GM13976 (cell line): ENCODE data around the gene NUBP2.

Source experiments
- DNase-seq: peaks from one replicate; pipeline ENCODE4 v3.0.0; 2012; ENCODE audit warnings: low spot score
- CTCF ChIP-seq: IDR thresholded peaks from 2 replicates; pipeline ENCODE4 v1.5.1; 2012; ENCODE audit warnings: borderline replicate concordance, mild to moderate bottlenecking; ENCODE audit not compliant: insufficient read depth; ENCODE audit errors: extremely low read depth, missing control alignments, control extremely low read depth
- in situ Hi-C: fragments of 300-500 bp; cut with MboI; formaldehyde crosslinking; loops from one replicate; pipeline ENCODE4 v1.12.0; 2022; ENCODE audit warnings: low sequenced_read_pairs, mixed read lengths, inconsistent platforms; ENCODE audit not compliant: unreplicated experiment

The NUBP2 gene

GRCh38 chr16:1790611-1791255 lies 8.0 kb downstream of the NUBP2 start:
- no peak for TF ChIP-seq CTCF
- in situ Hi-C loops, result no loop called here
- no peak for DNase-seq

- no peak for DNase-seq
- in situ Hi-C loops, result no loop called here
Measured at GRCh38 chr16:1791256-1791942, 8.6 kb downstream of the NUBP2 start.

GRCh38 chr16:1791943-1792812 lies 9.4 kb downstream of the NUBP2 start:
- no peak for DNase-seq
- in situ Hi-C loops, result no loop called here
- no peak for TF ChIP-seq CTCF

More at GRCh38 chr16:1791256-1791942, 8.6 kb downstream of the NUBP2 start:
- TF ChIP-seq CTCF, result no peak

GRCh38 chr16:1792836-1793577 lies 10.2 kb downstream of the NUBP2 start:
- in situ Hi-C loops, result no loop called here
- TF ChIP-seq CTCF, result no peak
- DNase-seq, result no peak

GRCh38 chr16:1793578-1794220 lies 10.9 kb downstream of the NUBP2 start, which contains the start of gene IGFALS:
TSS of gene IGFALS (minus strand) at chr16:1793705. CDS start at chr16:1793652, 53 bp downstream.
- in situ Hi-C loops, result no loop called here
- DNase-seq, result no peak
- TF ChIP-seq CTCF, result no peak
